Muscle of arm (tissue), 12 donors: ENCODE results near the gene ARHGAP15. TPM values are rescaled to one million over a fixed set of nuclear protein-coding genes. Genes with fewer than 3 reads are reported as not detected.
A peak's percentile ranks its signal among the peaks of the same experiment; 100 is the strongest.

Experiments used
- DNase-seq: peaks from one replicate; pipeline ENCODE4 v3.0.0-alpha.2; 2013
- polyA plus RNA-seq, 12 donors: library from polyadenylated mRNA; unstranded; fragments of 120-200 nt; gene quantifications; one replicate each; pipeline ENCODE4 v1.2.1, GENCODE V29; 2013; ENCODE audit not compliant: insufficient read length in 12 of 12

ARHGAP15 gene
- polyA plus RNA-seq, 12 donors: 6.9 to 19.2 (median 9.6) TPM; not detected in 2

- no peak for DNase-seq
Observed at GRCh38 chr2:143142598-143142997, 13.4 kb downstream of the ARHGAP15 start.

- no peak for DNase-seq
Observed at GRCh38 chr2:143144813-143145455, 15.7 kb downstream of the ARHGAP15 start.

- no peak for DNase-seq
Observed at GRCh38 chr2:143146366-143146765, 17.1 kb downstream of the ARHGAP15 start.

GRCh38 chr2:143146815-143147530 is 17.8 kb downstream of the ARHGAP15 start:
- DNase-seq: no peak

- DNase-seq: no peak
Observed at GRCh38 chr2:143148011-143148410, 18.8 kb downstream of the ARHGAP15 start.

GRCh38 chr2:143148757-143149156 is 19.5 kb downstream of the ARHGAP15 start:
- DNase-seq: no peak

- DNase-seq: no peak
Observed at GRCh38 chr2:143150287-143150686, 21.1 kb downstream of the ARHGAP15 start.

GRCh38 chr2:143151111-143151752 is 22.0 kb downstream of the ARHGAP15 start:
- DNase-seq: no peak

GRCh38 chr2:143152219-143152618 is 23.0 kb downstream of the ARHGAP15 start:
- no peak for DNase-seq

GRCh38 chr2:143152637-143153036 is 23.4 kb downstream of the ARHGAP15 start:
- DNase-seq: no peak

- DNase-seq: no peak
Observed at GRCh38 chr2:143155661-143156060, 26.4 kb downstream of the ARHGAP15 start.

GRCh38 chr2:143157001-143157400 is 27.8 kb downstream of the ARHGAP15 start:
- no peak for DNase-seq

- no peak for DNase-seq
Observed at GRCh38 chr2:143157418-143157817, 28.2 kb downstream of the ARHGAP15 start.

- no peak for DNase-seq
Observed at GRCh38 chr2:143158098-143158497, 28.9 kb downstream of the ARHGAP15 start.

GRCh38 chr2:143158551-143159485 is 29.6 kb downstream of the ARHGAP15 start:
- DNase-seq: no peak

GRCh38 chr2:143159486-143159840 is 30.2 kb downstream of the ARHGAP15 start:
- DNase-seq: no peak

- no peak for DNase-seq
Observed at GRCh38 chr2:143160732-143161707, 31.8 kb downstream of the ARHGAP15 start.

- peak; percentile 50 for DNase-seq
Observed at GRCh38 chr2:143162123-143162837, 33.1 kb downstream of the ARHGAP15 start.

- no peak for DNase-seq
Observed at GRCh38 chr2:143162997-143163396, 33.8 kb downstream of the ARHGAP15 start.

GRCh38 chr2:143163499-143163898 is 34.3 kb downstream of the ARHGAP15 start:
- no peak for DNase-seq
